ENCODE measurements around the gene SGSM2.

The SGSM2 gene

GRCh38 chr17:2427215-2427614 is 89.9 kb downstream of the SGSM2 start:
- DNase-seq: no peak

- no peak for DNase-seq
Measured at GRCh38 chr17:2427910-2428309, 90.6 kb downstream of the SGSM2 start.

All from NK-92 treated with Interleukin-12 subunit alpha and Interleukin-12 subunit beta, amount 100 ng/mL, for 24 hours (cell line).